Sigmoid colon (tissue), 4 donors: ENCODE measurements around the gene MXRA5.

Experiments used
- CTCF ChIP-seq, 4 experiments: fragments of 450-650 bp in 3 of 4; fragments of 200-600 bp in 1 of 4; IDR thresholded peaks; one replicate each; pipeline ENCODE4 v1.5.1; 2016 to 2019; ENCODE audit warnings: antibody characterized with exemption in 4 of 4, mild to moderate bottlenecking in 3 of 4, moderate library complexity in 2 of 4
- EP300 ChIP-seq, 4 donors: sonication (generic); formaldehyde crosslinking; IDR thresholded peaks; one replicate each; pipeline ENCODE4 v1.6.1; 2017; ENCODE audit warnings: antibody characterized with exemption in 4 of 4
- POLR2A ChIP-seq, 2 donors: fragments of 450-650 bp; IDR thresholded peaks; one replicate each; pipeline ENCODE4 v1.6.1; 2016; ENCODE audit warnings: antibody characterized with exemption in 2 of 2, mild to moderate bottlenecking in 2 of 2, moderate library complexity in 2 of 2

GRCh38 chrX:3271834-3272186 is 74.6 kb downstream of the MXRA5 start:
- TF ChIP-seq CTCF (IDR thresholded peaks at IDR 0.05) (no peak), POLR2A (IDR thresholded peaks at IDR 0.05) (no peak), EP300 (IDR thresholded peaks at IDR 0.05) (no peak)
